ENCODE results near the gene ELP5.

The ELP5 gene

GRCh38 chr17:7293159-7293558, 41.1 kb downstream of the ELP5 start:
- Histone ChIP-seq H3K4me1 (ENCODE audit: insufficient read depth, low read length) (peaks cover 16% of the 10 kb centered on the region), H3K36me3 (ENCODE audit: insufficient read depth, low read length) (no peaks in the 10 kb centered on the region), H3K27ac (ENCODE audit: low read length) (no peak overlapping the region), H3K4me2 (ENCODE audit: insufficient read depth, low read length) (no peak overlapping the region), H3K9me3 (ENCODE audit: insufficient read depth, low read length, severe bottlenecking) (no peaks in the 10 kb centered on the region), H3K9ac (ENCODE audit: low read depth, low read length) (no peak overlapping the region), H4K20me1 (ENCODE audit: insufficient read depth, low read length) (0 out of 2 replicates have a peak, but pooled peaks cover 4% of the 10 kb centered on the region), H3K27me3 (ENCODE audit: insufficient read depth, low read length, poor library complexity) (peaks cover 36% of the 10 kb centered on the region), H3K79me2 (ENCODE audit: insufficient read depth, low read length) (no peaks in the 10 kb centered on the region), H2AFZ (ENCODE audit: low read depth, low read length) (no peak overlapping the region), H3K4me3 (ENCODE audit: low read depth in 1 of 2, low read length in 2 of 2) (no peak overlapping the region)
- TF ChIP-seq EZH2 (IDR thresholded peaks at IDR 0.05; ENCODE audit: borderline replicate concordance, low read depth, low read length, severe bottlenecking): no peak
- TF ChIP-seq, protein P1, sequence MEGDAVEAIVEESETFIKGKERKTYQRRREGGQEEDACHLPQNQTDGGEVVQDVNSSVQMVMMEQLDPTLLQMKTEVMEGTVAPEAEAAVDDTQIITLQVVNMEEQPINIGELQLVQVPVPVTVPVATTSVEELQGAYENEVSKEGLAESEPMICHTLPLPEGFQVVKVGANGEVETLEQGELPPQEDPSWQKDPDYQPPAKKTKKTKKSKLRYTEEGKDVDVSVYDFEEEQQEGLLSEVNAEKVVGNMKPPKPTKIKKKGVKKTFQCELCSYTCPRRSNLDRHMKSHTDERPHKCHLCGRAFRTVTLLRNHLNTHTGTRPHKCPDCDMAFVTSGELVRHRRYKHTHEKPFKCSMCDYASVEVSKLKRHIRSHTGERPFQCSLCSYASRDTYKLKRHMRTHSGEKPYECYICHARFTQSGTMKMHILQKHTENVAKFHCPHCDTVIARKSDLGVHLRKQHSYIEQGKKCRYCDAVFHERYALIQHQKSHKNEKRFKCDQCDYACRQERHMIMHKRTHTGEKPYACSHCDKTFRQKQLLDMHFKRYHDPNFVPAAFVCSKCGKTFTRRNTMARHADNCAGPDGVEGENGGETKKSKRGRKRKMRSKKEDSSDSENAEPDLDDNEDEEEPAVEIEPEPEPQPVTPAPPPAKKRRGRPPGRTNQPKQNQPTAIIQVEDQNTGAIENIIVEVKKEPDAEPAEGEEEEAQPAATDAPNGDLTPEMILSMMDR (IDR thresholded peaks at IDR 0.05; ENCODE audit: borderline replicate concordance, extremely low read depth, low read length, poor library complexity, severe bottlenecking): no peak
- no peak for ATAC-seq (ENCODE audit: insufficient read depth, low read depth)
- DNase-seq: no peak

DNA sequence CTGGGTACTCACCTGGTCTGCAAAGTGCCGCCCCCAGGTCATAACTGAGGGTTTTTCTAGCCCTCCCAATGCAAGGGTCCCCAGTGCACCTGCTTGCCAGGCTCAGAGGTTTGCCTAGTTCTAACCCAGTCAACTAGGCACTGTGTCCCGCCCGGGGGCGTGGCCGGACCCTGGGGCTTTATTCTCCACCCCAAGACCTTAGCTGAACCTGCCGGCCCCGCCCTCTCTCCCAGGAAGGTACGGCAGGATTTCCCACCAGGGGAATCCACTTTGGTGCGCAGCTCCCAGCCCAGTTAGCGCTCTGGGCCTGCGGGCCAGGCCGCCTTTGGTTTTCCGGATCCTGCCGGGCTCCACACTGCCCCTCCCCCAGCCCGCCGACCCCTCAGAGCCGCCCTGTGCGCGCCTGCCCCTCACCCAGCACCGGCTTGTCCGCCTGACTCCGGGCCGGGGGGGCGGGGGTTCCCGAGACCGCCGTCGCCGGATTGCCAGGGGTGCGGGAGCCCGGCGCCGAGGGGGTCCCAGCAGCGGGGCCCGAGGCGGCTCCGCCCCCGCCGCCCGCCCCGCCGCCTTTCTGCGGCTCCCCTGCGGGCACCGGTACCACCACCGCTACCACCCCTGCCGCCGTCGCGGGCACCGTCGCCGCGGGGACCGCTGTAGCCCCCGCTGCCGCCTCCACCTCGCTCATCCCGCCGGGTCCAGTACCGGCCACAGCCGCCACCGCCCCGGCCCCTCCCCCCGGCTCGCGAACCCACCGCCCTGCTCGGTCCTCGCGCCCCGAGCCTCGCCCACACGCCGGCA, 42.0 kb downstream of the ELP5 start:
- Histone ChIP-seq H4K20me1 (ENCODE audit: insufficient read depth, low read length) (0 out of 2 replicates have a peak, but pooled peaks cover 4% of the 10 kb centered on the region), H2AFZ (ENCODE audit: low read depth, low read length) (no peak overlapping the region), H3K4me2 (ENCODE audit: insufficient read depth, low read length) (no peak overlapping the region), H3K4me3 (ENCODE audit: low read depth in 1 of 2, low read length in 2 of 2) (no peak overlapping the region), H3K9me3 (ENCODE audit: insufficient read depth, low read length, severe bottlenecking) (no peaks in the 10 kb centered on the region), H3K36me3 (ENCODE audit: insufficient read depth, low read length) (no peaks in the 10 kb centered on the region), H3K79me2 (ENCODE audit: insufficient read depth, low read length) (no peaks in the 10 kb centered on the region), H3K9ac (ENCODE audit: low read depth, low read length) (no peak overlapping the region), H3K27ac (ENCODE audit: low read length) (no peak overlapping the region), H3K4me1 (ENCODE audit: insufficient read depth, low read length) (peaks cover 16% of the 10 kb centered on the region), H3K27me3 (ENCODE audit: insufficient read depth, low read length, poor library complexity) (peaks cover 36% of the 10 kb centered on the region)
- no peak for ATAC-seq (ENCODE audit: insufficient read depth, low read depth)
- no peak for TF ChIP-seq EZH2 (IDR thresholded peaks at IDR 0.05; ENCODE audit: borderline replicate concordance, low read depth, low read length, severe bottlenecking)
- TF ChIP-seq, protein P1 (IDR thresholded peaks at IDR 0.05; ENCODE audit: borderline replicate concordance, extremely low read depth, low read length, poor library complexity, severe bottlenecking): no peak
- DNase-seq: no peak

DNA sequence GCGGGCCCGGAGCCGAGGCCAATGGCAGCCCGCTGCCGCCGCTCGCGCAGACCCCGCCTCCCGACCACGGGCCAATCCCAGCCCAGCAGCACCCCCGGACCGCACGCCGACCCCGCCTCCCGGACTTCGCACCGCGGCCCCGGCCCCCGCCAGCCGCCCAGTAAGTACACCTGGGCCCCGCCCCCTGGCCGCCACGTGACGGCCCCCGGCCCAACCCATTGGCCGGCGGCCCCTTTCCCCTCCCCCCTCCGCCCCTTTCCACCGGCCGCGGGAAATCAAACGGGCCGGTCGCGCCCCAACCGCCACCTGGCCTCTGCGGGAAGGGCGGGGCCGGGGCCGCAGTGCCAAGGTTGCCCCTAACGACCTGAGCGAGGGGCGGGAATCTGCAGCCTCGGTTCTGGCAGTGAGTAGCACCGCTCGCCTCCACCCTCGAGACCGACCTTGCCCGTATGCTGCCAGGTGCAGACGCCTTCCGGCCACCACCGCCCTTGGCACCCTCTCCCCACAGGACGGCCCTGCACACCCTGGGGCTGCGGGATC, 42.7 kb downstream of the ELP5 start, which contains the start of gene YBX2:
Gene YBX2, minus strand, starts transcription at position 26 of the 540 bp plus-strand sequence. CDS start 139 bp downstream, outside the sequence.
- Histone ChIP-seq H3K4me3 (ENCODE audit: low read depth in 1 of 2, low read length in 2 of 2) (no peak within 1 kb of the TSS), H3K27ac (ENCODE audit: low read length) (no peak within 1 kb of the TSS), H4K20me1 (ENCODE audit: insufficient read depth, low read length) (0 out of 2 replicates have a peak, but pooled peaks cover 4% of the 10 kb centered on the region), H3K9ac (ENCODE audit: low read depth, low read length) (no peak within 1 kb of the TSS), H3K9me3 (ENCODE audit: insufficient read depth, low read length, severe bottlenecking) (no peaks in the 10 kb centered on the region), H3K36me3 (ENCODE audit: insufficient read depth, low read length) (no peaks in the 10 kb centered on the region), H3K79me2 (ENCODE audit: insufficient read depth, low read length) (no peaks in the 10 kb centered on the region), H3K4me1 (ENCODE audit: insufficient read depth, low read length) (peaks cover 16% of the 10 kb centered on the region), H3K4me2 (ENCODE audit: insufficient read depth, low read length) (no peak within 1 kb of the TSS), H3K27me3 (ENCODE audit: insufficient read depth, low read length, poor library complexity) (peaks cover 36% of the 10 kb centered on the region), H2AFZ (ENCODE audit: low read depth, low read length) (no peak within 1 kb of the TSS)
- ATAC-seq (ENCODE audit: insufficient read depth, low read depth) (peak; percentile 49), DNase-seq (peak; percentile 62)
- no peak for TF ChIP-seq EZH2 (IDR thresholded peaks at IDR 0.05; ENCODE audit: borderline replicate concordance, low read depth, low read length, severe bottlenecking)
- TF ChIP-seq, protein P1 (IDR thresholded peaks at IDR 0.05; ENCODE audit: borderline replicate concordance, extremely low read depth, low read length, poor library complexity, severe bottlenecking): no peak

Data from DND-41 (cell line).